Bone marrow (tissue), 2 donors: ENCODE results near the gene DGUOK.

Source experiments
- DNase-seq, 2 donors: peaks; one replicate each; lab custom pipeline; 2025; lab: John Stamatoyannopoulos, UW

The DGUOK gene

DNA sequence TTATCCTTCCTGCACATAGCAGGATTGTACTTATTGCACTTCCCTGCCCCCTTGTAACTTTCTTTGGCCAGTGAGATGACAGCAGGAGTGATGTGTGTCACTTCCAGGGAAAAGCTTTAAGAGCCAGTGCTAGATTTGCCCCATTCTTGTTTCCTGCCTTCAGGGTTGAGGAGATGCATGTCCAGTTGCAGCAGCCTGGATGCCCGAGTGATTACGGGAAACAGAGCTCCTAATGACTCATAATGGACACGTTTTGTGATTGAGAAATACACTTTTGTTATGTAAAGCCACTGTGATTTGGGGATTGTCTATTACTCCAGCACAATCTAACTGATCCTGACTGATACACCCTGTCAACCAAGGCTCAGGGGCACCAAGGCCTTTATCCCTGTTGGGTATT lies 53.0 kb downstream of the DGUOK start:
- peak; percentile 11 to 21 for DNase-seq

DNA sequence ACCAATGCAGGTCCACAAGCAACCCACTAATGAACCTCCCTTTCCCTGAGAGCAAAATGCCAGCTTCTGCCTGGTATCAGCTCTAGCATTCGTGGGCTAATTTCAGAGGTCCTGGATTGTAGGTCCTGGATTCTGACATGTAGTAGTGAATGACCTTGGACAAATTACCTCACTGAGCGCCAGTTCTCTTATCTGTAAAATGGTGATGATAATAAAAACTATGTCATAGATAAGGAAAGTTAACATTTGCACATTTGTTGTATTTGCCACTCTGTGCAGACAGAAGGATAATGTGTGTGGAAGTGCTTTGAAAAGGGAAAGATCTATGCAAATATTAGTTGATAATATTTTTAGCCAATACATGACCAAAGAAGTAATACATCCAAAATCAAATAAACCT lies 53.9 kb downstream of the DGUOK start:
- DNase-seq = no peak

DNA sequence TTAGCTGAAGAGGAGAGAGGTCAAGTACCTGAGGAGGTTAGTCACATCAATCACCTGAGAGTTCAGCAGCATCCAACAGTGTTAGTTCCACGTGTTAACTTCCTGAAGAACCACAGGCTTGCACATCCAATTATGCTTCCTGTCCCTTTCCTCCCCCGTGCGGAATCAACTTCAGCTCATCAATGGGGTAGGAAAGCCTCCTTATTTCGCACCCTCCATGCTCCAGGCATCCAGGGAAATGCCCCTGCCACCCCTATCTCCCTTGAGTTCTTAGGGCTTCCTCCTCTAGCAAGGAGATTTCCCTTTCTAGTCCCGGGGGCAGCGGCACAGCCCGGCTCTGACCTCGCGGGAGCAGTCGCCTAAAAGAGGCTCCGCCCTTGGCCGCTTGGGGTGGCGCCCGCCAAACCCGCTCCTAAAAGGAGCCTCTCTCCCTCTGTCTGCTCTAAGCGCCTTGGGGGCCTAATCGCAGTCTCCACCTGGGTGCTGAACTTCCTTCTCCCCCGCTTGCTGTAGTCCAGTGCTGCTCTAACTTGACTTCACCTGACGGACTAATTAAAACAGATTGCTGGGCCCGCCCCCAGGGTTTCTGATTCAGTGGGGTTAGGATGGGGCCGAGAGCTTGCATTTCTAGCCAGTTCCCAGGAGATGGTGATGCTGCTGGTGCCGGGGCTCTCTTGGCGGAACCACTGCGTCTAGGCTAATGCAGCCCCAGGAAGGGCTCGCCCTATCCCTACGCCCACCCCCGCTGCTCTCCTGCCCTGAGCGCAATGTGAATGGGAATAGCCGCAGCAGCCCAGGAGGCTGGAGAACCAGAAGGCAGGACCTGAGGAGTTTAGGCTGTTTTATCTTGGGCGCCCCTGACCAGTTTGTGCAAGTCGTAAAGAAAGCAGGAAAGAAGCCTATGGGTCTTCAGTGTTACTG lies 54.7 kb downstream of the DGUOK start:
- DNase-seq = peak in 1 of 2 donors; percentile 10

DNA sequence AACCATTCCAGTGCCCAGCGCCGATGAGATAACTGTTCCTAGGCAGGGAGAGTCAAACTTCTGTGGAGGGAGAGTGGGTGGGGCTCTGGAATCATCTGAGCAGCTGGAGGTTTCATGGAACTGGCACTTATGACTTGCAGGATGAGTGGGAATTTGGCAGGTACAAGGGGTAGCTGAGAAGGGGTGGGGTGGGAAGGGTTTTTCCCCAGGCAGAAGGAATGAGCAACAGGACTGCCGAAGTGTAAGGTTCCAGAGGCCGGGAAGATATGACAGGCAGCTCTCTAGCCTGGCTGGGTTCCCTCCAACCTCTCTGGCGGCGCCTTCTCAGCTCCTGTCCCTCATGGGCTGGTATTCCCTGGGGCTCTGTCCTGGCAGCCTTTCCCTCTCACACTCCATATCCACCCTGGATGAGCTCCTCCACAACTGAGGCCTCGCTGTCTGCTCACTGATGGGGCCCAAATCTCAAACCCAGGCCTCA lies 55.5 kb downstream of the DGUOK start:
- no peak for DNase-seq

DNA sequence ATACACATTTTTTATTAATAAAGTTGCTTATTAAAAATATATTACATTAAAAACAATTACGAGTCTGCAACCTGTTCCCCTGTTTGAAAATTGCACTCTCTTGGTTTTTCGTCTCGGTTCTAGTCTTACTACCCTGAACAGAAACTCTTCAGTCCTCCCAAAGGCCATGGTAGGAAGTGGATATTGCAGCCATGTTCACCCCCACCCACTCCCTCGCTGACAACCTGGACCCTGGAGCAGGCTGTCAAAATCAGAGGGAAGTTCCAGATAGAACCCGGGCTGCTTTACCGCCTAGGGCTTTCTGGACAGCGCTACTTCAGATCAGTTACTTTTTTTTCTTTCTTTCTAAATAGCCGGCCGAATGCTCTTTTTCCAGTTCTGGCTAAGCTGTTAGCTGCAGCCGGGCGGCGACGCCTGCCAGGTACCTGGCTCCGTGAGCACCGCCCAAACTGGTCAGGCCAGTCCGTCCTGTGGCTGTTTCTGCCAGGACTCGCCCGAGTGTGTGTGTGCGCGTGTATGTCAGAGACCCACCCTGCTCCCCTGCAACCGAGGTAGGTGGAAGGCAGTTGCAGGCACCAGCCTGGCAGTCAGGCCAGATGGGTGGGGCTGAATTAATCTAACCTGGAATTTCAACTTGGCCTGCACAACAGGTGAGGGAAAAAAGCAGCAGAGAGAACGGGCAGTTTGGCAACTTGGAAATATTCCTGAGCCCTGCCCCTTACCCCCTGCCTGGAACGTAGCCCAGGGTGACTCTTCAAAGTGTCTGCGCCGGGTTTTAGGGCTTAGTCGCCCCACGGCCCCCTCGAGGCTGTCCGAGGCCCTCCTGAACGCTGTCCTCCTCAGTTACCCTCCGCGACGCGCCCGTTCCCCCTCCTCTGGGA lies 56.9 kb downstream of the DGUOK start:
- DNase-seq = no peak

DNA sequence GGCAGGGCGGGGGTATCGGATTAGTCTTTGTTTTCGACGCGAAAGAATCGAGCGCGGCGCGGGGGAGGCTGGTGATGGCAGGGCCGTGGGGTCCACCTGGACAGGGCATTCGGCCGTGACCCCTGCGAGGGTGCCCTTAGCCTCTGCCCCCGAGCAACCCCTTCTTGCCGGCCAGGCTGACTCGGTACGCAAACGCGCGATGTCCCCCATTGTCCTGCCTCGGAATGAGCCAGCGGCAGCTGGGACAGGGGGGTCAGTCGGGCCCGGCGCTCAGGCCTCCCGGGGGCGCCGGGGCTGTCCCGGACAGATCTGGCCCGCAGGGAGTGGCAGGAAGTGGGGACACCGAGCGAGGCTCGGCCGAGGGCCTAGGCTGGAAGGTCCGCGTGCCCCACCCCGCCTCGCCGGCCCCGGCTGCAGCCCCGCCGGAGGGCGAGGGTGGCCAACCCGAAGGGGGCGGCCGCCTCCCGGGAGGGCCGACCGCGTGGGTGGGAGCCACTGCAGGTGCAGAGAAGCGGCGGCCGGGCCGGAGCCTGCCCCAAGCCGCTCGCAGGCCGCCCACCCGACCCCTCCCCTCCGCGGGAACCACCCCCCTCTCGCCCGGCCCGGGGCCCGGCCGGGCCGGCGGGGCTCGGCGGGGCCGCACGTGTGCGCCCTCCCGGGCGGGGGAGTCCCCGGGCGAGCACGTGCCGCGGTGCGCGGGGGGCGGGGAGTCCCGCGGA lies 57.7 kb downstream of the DGUOK start, which contains the start of gene TET3:
TET3 (plus strand) TSS at position 708 of the 719 bp plus-strand sequence. CDS start 1,494 bp downstream, outside the sequence.
- DNase-seq = no peak

DNA sequence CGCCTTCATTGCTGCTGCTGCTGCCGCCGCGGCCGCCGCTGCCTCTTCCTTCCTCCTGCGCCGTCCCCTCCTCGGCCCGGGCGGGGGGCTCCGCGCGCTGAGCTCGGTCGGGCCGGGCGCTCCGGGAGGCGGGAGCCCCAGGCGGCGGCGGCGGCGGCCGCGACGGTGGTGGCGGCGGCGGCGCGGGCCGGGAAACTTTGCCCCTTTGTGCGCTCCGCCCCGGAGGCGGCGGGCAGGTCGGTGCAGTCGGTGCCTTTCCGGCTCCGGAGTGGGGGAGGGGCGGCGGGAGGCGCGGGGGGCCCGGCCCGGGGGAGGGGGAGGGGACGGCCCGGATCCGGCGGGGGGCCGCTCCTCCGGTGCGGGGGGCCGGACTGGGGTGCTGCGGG lies 58.2 kb downstream of the DGUOK start:
- peak in 1 of 2 donors; percentile 46 for DNase-seq

DNA sequence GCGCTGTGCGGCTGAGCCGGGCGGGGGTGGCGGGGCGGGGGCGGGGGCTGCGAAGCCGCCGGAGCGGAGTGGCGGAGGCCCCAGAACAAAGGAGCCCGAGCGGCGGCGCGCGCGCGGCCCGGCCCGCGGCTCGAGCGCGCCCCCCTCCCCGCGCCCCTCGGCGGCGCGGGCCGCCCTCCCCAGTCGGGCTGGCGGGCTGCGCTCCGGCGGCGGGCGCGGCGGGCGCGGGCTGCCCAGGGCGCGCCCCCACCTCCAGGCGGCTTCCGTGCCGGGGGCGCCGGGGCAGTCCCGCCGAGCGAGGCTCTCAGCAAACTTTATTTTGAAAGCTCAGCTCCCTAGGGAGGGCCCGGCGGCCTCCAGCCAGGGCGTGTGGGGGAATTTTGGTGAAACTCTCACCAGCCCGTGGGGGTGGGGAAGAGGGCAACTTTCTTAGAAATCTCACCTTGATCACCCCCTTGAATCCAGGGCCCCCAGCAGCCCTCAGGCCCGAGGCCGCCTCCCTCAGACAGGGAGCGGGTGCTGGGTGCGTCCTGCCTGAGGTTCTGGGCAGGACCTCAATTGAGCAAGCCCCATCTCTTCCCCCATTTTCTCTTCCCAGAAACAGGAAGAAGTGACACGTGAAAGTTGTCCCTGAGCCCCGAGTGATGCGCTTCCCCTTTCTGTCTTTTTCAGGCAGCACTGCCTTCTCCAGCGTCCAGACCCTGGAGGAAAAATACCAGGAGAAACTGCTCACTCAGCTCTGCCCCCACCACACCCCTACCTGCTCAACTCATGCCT lies 58.8 kb downstream of the DGUOK start:
- peak; percentile 27 to 31 for DNase-seq

DNA sequence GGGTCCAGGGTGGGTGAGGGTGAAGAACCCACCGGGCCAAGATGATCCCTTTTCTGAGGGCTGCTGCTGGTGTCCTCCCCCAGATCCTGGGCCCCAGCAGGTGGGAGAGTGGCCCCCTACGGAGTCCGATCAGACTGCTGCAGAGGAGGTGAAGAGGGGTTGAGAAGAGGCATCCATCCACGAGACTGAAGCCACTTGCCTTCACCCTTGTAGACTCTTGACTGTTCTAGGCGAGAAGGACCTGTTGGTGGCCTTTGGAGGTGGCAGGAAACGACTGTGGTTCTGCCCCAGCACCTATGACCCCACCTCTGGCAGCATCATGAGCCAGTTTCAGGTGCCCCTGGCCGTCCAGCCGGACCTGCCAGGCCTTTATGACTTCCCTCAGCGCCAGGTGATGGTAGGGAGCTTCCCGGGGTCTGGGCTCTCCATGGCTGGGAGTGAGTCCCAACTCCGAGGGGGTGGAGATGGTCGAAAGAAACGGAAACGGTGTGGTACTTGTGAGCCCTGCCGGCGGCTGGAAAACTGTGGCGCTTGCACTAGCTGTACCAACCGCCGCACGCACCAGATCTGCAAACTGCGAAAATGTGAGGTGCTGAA lies 59.5 kb downstream of the DGUOK start:
- no peak for DNase-seq

DNA sequence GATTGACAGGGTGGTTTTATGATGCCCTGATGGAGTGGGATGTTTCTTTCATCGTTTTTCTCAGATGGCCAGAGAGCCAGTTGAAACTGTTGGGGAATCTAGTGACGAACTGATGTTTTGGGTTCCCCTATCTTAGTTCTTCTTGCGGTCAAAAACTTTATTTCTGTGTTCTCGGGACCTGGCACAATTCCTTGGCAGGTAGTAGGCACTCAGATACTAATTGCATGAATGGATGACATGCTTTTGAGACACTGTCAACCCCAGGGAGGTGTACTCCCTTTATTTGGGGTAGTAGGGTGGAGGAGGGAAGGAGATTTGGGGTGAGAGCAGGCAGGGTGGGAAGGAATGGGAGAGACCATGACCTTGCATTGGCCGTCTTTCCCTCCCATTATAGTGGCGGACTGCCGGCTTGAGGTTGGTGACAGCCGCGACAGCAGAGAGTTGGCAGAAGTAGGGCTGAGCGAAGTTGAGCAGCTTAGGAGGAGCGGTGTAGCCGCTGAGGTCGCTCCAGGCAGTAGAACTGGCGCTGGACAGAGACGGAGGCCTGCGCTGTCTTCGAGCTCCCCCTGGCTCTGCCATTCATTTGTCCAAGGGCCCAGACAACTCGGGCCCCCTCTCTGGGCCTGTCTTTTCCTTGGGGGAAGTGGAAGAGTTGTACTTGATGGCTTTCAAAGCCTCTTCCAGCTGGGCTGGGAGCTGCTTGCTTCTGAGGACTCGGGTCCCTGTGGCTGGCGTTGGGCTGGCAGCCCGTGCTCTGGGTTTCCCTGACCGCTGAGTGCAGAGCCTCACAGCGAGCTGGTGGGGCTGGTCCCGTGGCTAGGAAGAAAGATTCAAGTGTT lies 60.6 kb downstream of the DGUOK start:
- DNase-seq = no peak

DNA sequence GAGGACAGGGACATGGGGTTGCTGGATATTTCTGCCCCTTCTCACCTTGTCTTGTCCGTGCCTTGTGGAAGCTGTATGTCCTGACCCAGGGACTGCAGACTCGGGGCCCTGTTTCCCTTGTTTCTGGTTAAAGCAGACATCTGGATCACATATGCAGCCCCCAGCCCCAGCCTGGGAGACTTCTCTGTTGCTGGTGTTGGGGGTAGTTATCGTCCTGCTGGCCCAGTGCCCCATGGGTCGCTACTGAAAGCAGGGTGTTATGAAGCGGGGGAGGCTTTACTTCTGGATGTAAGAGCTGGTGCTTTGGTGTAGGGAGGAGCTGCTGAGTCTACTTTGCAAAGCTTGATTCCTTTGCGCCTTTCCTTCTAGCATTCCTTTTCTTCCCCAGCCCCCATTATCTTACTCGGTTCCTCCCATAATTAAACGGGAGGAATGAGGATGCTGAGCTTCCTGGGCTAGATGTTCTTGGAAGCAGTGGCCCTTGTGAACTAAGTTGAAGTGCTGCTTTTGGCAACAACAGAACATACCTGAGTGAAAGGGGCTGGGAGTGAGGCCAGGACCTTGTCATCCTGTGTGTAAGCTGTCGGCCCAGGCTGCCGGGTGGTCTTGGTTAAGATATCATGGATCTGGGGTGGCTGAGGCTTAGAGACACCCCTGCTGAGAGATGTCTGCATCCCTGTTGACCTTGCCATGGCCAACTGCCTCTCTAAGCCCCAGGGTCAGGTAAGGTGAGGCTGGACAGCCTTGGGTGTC lies 61.4 kb downstream of the DGUOK start:
- no peak for DNase-seq

DNA sequence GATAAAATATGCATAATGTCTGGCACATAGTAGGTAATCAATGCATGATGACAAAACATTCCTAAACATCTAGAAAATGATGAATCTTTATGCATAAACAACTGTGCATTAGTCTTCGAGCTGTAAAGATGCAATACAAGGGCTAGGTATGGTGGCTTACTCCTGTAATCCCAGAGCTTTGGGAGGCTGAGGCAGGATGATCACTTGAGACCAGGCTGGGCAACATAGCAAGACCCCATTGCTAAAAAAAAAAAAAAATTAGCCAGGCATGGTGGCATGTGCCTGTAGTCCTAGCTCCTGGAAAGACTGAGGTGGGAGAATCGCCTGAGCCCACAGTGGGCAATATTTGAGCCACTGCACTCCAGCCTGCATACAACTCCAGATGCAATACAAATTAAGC lies 63.3 kb downstream of the DGUOK start:
- DNase-seq = no peak

DNA sequence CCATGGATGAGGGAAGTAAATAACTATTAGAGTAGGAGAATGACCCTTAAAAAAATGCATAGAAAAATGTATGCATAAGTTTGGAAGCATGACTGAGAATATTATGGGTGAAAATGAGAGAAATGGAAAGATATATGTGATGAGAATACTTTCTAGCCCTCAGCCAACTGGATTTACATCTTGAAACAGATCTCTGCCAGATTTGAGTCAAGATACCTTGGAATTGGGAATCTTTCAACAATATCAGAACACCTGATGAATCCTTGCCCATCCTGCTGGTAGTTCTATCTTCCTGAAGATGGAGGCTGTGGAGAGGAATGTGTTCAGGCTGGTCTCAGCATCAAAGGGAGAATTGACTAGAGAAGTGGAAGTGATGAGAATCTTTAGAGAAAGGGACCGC lies 63.9 kb downstream of the DGUOK start:
- no peak for DNase-seq

DNA sequence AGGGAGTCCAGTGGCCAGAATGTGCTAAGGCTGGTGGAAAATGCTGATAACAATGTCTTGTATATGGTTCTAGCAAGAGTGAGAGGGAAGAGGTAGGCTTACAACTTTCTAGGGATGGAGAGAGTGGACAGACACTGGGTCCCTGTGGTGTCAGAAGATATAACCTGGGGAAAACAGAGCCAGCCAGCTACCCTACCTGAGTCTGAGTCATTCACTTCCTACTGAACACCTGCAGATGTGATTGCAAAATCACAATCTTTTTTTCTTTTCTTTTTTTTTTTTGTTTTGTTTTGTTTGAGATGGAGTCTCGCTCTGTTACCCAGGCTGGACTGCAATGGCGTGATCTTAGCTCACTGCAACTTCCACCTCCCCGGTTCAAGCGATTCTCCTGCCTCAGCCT lies 65.4 kb downstream of the DGUOK start:
- no peak for DNase-seq

DNA sequence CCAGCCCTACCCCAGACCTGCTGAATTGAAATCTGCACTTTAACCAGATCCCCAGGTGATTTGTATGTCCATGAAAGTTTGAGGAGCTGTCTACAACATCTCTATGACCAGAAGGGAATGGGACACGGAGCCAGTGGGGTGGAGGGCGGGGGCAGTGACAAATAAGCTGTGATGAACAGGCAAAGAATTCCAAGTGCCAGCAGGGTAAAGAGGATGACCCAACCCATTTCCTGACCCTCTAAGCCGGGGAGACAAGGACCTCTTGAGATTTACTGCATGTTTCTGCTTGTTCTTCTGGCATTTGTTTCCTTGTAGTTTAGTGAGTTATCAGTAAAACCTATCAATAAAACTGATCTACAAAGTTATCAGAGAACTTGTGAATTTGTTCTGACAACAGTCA lies 66.7 kb downstream of the DGUOK start:
- DNase-seq = no peak

DNA sequence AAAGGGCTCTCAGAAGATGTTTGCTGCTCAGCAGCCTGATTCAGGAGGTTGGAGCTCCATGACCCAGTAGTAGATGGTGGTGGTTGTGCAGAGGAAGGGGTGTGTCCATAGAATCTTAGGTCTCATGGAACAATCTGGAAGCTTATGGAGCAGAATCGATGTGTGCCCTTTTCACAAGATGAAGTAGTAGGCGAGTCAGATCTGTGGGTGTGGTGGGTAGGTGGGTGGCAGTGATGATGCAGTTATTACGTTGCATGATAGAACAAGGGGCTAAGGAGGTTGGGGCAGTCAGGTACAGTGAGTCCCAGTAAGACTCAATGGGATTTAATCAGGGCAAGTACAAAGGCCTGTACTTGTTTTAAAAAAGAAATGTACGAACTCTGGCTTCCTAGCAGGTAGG lies 67.1 kb downstream of the DGUOK start:
- no peak for DNase-seq

DNA sequence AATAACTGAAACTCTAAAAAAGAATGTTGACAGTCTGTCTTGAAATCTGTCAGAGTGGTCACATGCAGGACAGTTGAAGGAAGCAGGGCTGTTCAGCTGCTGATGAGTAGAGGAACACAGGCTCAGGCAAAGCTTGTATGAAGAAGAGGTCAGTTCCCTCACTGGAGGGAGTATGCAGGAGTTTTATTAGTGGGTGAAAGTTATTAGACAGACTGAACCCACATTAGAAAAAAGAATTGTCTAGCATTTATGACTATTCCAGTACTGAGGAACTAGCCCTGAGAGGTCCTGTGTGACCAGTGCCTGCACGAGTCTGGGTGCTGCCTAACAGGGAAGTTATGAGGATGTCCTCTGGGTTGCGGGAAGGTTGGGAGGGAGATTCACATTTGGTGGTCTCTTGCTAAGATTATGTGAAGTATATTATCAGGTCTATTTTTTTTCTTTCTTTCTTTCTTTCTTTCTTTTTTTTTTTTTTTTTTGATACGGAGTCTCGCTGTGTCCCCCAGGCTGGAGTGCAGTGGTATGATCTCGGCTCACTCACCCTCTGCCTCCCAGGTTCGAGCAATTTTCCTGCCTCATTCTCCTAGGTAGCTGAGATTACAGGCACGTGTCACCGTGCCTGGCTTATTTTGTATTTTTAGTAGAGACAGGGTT lies 67.6 kb downstream of the DGUOK start:
- no peak for DNase-seq

DNA sequence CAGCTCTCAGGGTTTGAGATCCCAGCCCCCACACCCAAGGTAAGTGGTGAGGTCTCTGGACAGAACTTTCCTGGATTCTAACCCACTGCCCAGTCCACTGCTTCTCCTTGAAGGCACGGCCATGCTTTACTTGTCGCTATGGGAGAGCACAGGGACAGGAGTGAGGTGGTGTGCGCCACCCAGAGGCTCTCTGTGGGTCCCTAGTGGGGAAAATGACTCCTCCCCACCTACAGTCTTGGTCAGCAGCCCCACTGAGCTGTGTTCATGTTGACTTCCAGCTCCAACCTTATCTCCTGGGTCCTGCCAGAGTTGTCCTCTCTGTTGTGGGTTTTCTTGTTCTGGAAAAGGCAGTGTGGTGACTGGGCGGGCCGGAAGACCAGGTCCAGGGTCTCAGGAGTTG lies 69.1 kb downstream of the DGUOK start:
- no peak for DNase-seq

DNA sequence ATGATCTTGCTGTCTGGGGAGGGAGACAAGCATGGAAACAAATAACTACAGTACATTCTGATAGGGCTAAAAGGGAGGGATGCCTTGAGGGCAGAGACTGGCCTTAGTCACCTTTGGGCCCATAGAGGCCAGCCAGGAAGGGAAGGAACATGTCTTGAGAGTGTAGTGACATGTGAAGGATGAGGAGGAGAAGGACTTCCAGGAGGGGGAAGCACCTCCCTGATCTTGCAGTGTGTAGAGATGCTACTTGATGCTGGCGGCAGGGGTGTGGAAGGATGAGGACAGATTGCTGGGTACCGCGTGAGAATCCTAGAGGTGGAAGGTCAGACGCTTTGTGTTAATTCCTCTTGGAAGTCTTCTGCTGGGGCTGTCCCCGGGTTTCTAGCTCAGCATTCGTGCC lies 71.1 kb downstream of the DGUOK start:
- no peak for DNase-seq
